HG02610 (cell line): ENCODE results near the gene HAPLN3.
A peak's percentile ranks its signal among the peaks of the same experiment; 100 is the strongest.

Experiments used
- ATAC-seq: cut with Tn5 transposase; IDR thresholded peaks from one replicate; pipeline ENCODE4 v1.9.1; 2021; ENCODE audit warnings: mild to moderate bottlenecking, moderate library complexity; ENCODE audit not compliant: unreplicated experiment

HAPLN3 gene

DNA sequence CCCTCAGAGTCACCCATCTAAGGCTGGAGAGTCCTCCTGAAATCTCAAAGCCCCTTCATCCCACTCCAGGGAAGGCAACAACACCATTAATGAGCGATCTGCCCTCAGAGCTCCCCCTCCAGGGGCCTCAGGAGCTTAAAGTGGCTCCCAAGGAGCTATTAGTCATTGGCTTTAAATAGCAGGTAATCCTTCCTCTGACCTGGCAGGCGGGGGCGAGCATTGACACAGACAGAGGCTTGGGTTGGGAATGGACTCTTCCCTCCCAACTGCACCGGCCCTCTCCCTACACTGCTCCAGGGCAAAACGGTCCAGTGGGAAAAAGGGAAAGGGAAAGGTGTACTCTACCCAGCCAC is 16.4 kb upstream of the HAPLN3 start:
- ATAC-seq = no peak

DNA sequence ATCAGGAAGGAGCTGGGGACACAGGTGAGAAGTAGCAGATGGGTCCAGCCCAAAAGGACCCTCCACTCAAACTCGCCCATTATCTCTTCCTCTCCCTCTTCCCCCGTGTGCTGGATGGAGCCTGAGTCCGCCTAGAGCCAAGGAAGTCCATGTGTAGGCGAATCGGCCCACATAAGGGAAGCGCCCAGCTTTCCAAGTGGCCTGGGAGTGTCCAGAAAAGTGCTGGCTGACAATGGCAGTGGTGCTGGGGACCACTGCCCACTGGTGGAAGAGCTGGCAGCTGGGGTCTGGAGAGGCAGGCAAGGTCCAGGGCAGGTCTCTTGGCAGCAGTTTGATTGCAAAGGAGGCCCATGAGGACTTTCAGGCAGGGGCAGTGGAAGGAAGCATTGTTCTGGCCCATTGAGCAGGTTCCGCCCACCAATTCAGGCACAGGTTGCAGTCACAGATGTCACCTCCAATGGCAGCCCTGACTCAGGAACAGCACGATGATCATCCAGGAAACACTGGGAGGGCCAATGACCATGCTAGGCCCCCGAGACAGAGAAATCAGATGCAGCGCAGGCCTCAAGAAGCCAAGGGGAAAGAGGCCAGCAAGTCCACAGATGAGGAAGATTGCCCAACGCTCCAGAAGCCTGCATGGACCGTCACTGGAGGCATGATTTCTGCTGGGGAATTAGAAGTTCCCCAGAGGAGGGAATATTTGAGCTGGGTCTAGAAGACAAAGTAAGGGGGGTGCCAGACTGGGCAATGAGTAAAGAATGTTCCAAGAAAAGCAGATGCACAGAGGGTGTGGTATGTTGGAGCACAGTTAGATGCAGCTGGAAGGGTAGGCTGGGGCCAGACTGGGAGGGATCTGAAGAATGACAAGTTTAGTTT is 14.8 kb upstream of the HAPLN3 start:
- ATAC-seq = no peak

DNA sequence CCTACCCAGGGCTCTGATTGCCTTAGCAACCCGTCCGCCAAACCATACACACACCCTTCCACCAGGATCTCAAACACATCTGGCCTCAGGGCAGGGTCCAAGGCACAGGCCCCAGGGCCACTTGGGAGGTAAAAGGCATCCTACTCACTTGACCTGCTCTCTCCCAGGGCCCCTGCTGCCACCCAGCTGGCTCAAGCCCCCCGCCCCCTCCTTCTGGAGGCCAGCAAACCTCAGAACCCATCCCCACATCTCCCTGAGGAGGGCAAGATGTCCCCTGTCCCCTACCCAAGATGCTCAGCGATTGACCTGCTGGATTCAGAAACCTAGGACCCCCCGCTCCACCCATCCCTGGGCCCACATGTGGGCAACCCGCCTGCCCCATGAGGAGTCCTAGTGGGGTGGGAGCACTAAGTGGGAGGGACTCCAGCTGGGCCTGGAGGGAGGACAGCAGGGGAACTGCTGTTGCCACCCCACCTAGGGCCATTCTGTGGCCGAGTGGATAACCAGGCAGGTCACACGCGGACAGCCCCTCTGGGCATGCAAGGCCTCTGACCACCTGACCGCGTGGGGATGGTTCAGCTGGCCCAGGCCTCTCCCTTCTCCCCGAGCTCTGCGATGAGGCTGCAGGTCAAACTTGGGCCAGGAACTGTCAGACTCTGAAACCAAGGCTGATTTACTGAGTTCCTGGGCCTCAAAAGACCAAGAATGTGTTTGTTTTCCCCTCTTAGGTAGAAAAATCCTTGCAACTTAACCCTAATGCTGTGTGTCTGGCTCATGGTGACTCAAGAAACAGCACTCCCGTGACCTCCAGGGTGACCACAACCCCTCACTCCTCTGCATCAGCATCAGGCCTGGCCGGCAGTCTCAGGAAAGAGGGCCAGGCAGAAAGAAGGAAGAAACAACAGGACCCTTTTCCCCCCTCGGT is 13.6 kb upstream of the HAPLN3 start:
- no peak for ATAC-seq

DNA sequence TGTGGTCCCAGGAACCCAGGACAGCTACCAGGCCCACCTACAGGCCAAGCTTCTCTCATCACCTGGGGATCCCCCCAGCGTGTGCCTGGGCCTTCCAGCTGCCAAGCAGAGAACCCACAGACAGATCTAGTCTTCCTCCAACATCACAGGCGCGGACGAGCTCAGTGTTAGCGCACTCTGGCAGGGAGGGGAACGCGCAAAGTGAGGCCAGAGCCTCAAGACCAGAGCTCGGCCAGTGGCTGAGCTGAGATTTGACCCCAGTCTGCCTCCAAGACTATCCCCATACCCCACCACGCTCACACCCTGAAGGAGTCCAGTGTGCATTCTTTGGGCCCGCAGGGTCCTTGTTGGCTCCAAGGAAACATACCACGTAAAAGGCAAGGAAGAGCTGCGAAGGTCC is 12.8 kb upstream of the HAPLN3 start:
- no peak for ATAC-seq

DNA sequence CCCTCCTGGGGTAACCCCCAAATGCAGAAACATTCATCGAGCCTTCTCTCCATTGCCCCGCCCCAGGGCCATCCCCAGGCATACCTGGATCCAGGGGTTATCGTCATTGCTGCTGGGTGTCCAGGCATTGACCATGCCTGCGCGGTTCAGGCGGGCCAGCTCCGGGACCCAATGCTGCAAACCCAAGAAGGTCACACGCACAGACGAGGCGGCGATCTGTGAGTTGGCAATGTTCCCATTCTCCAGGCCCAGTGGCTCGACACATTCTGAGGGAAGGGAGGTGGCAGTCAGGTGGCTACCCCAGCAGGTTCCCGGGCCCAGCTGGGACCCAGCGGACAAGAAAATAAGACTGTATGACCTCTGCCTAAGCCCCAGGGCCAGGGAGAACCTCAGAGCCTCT is 11.8 kb upstream of the HAPLN3 start:
- ATAC-seq = no peak

DNA sequence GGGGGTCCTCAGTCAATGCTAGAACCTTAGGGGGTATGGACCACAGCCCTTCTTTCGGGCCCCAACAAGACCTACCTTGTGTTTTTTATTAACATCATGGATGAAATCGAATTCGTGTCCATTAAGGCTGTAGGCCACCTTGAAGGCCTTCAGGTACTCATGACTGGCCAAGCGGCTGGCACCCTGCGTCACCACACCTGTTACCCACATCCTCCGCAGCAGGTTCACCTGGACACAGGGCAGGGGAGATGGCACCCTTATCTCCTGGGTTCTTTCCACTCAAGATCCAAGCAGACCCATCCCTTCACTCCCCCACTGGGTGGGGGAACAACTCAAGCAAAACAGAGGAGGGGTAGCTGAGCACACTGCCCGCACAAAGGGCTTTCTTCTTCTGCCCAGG is 11.2 kb upstream of the HAPLN3 start:
- ATAC-seq = no peak

DNA sequence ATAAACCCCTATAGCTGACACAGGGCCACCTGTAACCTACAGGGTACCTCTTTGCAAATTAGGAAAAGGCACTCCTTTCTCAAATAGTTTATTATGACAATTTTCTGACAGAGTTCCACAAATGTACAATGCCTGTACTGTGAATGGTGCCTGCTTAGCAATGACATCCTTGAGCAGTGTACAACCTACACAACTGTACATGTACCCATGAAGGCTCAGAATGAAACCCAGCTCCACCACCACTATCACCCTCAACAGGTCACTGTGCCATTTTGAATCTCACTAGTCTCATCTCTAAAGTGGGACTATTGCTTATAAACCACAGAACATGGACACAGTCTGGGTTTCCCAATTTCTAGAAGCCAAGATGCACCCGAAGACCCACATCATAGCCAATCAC is 10.8 kb upstream of the HAPLN3 start:
- ATAC-seq = no peak

DNA sequence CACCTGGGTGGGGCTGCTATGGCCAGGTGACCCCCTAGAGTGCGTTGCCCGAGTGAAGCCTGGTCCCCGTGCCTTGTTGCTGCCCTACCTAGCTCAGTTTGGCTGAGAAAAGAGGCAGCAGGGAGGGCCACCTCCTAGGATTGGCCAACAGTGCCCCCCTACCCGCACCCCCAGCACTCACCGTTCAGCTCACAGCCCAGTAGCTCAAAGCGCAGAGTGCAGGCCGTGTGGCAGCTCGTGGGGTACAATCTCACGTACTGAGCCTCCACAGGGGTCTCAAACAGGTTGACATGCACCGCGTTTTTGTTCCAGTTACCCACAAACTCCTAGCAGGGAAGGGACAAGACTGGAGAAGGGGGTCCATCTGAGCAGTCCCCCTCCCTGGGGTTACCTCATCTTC is 10.2 kb upstream of the HAPLN3 start:
- no peak for ATAC-seq

DNA sequence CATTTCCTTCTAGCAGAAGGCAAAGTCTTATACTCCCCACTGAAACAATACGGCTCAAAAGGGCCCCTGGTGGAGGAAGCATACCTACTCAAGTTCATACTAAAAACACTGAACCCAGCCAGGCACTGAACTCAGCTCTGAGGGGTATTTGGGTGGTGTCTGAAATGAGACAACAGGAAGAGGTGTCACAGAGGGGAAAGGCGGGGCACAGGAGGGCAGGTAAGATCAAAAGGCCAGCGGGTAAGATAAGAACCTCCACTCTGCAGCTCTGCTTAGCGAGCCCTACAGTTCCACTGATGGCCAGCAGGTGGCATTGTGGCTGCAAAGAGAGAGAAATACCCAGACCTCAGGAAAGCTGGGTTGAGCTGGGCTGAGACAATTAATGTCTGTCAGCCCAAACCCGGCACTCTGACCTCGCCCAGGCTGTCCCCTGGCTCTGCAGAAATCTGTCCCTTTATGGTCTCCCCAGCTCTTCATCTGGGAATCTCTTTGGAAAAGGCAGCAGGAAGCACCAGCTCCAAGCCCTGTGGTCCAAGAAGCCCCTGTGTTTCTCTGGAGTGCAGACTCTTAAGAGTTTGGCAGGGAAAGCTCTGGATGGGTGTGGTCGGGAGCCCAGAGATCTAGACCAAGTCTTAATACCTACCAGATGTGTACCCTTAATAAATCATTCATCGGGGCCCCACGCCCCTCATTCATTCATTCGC is 9.4 kb upstream of the HAPLN3 start:
- peak; percentile 76 for ATAC-seq

DNA sequence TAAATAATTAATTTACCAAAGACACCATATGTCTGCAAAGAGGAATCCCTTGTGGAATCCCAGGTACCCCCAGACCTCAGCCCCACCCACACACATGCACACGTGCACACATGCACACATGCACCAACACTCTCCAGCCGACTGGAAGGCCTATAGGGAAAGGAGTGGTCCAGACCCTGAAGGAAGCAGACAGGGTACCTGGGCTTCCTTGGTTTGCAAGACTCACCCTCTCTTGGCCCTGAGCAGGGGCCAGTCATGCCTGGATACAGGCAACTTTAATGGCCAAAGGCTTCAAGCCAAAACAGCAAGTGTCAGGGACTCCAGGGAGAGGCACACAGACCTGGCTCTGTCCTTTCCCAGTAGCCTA is 8.9 kb upstream of the HAPLN3 start:
- no peak for ATAC-seq

DNA sequence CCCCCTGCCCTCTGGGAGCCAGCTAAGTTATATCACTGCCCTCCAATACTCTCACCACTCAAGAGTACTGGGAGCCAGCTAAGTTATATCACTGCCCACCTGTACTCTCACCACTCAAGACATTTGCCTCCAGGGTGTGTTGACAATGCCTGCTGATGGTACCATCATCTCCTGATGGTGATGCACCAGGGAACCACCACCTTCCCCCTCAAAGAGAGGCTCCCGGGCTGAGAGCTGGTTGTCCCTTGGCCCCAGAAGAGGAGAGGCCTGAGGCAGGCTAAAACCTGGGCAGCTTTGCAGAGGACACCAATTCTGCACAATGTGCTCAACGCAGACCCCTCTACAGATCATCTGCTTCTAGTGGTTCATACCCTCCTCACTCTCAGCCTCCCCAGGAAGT is 7.5 kb upstream of the HAPLN3 start:
- ATAC-seq = no peak

DNA sequence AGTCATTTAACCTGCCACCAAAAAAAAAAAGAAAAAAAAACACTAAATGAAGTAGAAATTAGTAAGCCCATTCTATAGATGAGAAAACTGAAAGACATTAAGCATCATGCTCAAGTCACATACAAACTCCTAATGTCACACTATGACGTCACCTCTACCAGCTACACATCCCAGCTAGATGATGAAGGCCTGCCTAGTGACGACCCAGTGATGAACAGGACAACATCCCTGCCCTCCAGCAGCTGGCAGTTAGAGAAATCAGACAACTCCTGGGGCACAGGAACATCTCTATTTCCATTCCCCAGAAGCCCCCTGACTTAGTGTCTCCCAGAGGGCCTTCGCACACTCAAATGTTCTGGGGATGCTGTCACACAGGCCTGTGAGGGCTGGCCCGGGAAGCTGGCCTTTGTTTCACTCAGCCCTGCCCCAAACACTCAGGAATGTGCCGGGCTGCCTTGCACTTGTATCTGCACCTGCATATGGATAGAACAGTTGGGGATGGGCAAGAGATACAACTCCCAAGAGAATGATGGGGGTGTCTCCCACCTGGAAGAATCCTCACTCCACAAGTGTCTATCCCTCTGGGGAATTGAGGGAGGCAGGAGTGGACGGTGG is 7.0 kb upstream of the HAPLN3 start:
- no peak for ATAC-seq

DNA sequence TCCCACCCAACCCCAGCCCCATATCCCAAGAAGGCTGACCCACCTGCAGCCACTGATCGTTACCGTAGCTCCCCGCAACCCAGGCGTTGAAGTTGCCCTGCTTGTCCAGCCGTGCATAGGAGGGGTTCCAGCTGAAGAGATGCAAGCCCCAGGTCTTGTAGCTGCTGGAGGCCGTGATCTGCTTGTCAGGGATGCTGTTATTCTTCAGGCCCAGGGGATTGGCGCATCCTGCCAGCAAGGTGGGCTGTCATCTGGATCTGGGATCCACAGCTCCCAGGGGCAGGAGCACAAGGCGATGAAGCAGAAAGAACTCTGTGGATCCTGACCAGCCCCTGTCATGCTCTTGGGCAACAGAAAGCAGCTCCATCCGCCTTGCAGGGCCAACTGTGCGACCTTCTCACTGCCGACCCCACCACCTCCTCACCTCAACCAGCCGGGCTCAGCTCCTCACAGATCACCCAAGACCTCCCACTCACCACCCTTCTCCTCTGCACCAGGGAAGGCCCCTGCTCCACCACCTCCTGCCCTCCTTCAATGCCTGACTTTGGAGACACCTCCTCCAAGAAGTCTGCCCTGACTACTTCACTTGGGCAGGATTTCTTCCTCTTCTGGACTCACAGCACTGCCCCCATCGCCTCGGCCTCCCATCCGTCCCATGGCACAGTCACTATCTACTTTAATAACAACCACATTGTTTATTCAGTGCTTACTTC is 6.3 kb upstream of the HAPLN3 start:
- no peak for ATAC-seq

DNA sequence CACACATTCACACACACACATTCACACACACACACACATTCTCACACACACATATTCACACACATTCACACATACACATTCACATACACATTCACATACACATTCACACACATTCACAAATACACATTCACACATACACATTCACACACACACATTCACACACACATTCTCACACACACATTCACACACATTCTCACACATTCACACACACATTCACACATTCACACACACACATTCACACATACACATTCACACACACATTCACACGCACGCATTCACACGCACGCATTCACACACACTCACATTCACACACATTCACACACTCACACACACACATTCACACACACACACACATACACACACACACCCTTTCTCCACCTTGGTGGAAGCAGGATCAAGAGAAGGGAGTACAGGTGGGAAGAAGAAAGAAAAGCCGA is 5.7 kb upstream of the HAPLN3 start:
- ATAC-seq = no peak

DNA sequence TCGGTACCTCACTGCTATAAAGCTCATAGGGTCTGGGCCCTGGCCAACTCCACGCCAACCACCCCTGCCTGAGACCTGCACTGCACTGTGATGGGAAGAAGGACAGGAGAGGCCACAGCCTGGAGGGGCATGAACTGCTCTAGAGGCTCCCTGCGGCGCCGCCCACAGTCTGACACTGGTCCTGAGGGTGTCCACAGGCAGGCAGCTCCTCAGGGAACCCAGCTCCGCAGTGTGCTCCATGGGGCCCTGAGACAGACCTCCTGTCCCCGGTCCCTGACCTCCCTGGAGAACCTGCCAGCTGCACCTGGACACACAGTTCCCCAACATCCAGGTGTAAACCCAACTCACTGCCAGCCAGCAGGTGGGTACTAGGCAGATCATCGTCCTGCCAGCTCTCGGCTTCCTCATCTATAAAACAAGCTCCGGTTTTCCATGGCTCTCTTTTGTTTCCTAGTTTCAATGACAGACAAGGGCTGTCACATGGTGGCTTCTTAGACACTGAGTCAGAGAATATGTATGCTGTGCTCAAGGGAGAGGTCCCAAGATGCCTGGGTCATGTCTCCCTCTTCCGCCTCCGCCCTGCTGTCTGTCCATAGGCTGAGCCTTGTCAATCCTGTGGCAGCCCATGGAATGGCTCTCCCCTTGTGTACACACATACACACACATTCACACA is 5.1 kb upstream of the HAPLN3 start:
- ATAC-seq = no peak

DNA sequence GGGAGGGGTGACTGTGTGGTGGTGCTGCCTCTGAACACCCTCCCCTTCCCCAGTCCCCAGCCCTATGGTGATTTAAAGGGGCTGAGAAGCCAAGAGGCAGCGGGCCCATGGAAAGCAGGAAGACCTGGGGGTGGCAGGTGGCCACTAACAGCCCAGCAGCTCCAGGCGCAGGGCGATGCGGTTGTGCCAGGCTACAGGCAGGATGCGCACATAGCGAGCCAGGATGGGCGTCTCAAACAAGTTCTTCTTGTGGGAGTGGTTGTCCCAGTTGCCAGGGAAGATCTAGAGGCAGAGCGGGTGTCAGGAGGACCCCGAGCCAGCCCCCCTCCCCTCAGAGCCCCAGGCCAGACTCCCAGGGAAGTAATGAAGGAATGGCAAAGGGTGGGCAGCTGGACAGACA is 3.9 kb upstream of the HAPLN3 start:
- no peak for ATAC-seq

DNA sequence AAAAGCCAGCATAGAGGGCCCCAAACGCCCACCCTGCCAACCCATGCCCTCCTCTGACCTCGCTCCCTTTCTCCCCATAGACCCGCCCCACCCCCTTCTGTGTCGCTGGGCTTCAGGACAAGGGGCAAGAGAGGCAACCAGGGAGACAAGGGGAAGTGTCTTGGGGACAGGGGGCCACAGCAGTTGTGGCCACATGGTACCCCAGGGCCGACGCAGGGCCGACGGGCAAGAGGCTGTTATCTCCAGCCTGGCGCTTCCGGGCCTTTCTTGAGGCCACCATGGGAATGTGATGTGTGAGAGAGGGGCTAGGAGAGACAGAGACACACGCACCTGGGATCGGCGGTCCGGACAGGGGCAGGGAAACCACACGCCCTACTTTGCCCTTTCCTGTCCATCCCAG is 3.4 kb upstream of the HAPLN3 start:
- no peak for ATAC-seq

DNA sequence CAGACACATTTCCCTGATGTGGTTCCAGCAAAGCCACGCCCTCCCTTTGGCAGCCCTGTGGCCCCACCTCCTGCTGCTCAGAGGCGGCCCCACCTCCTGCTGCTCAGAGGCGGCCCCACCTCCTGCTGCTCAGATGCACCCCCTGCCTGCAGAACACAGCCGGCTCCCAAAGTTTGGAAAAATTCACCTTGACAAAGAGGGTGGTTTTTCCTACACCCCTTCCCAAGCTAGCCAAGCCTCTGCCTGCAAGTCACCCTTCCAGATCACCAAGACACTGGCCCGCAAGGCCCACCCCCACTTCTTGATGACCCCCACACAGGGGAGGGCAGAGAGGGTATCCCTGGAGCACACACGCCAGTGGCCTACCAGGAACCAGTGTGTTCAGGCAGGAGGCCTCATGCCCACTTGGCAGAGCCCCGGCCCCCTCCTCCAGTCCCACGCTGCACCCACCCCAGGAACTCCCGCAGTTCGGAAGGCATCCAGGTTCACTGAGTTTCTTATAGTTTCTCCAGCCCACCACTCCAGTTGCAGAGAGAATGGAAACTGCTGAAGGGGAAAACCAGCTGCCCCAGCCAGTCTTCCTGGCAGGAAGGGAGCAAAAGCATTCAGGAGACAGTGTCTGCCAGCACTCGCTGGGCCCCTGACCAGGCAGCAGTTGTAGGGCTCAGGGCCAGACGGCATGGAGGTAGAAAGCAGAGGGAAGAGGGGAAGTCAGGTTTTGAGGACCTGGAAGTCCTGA is 2.3 kb upstream of the HAPLN3 start:
- ATAC-seq = no peak

DNA sequence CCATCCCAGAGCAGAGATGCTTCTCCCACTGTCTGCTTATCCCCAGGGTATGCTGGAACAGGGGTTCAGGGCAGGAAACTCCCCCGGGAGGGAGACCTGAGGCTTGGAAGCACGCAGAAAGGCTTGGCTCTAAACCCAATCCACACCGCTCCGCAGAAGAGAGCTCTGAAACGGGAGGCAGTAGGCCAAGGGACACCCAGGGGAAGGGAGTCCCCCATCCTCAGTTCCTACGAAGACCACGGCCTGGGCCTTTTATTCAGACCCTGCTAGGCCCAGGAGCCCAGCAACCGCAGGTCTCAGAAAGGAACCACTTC is 1.8 kb upstream of the HAPLN3 start:
- no peak for ATAC-seq
